HG02588 (cell line): ENCODE results near the gene CLIC4.
"Not testable (repeated sequence)": the region's sequence is repeated elsewhere in the genome, so short reads cannot be mapped to it uniquely, and the experiment has no call there.

Experiments
- ATAC-seq: cut with Tn5 transposase; IDR thresholded peaks from one replicate; pipeline ENCODE4 v1.9.1; 2021; ENCODE audit warnings: mild to moderate bottlenecking, moderate library complexity; ENCODE audit not compliant: unreplicated experiment

The CLIC4 gene

DNA sequence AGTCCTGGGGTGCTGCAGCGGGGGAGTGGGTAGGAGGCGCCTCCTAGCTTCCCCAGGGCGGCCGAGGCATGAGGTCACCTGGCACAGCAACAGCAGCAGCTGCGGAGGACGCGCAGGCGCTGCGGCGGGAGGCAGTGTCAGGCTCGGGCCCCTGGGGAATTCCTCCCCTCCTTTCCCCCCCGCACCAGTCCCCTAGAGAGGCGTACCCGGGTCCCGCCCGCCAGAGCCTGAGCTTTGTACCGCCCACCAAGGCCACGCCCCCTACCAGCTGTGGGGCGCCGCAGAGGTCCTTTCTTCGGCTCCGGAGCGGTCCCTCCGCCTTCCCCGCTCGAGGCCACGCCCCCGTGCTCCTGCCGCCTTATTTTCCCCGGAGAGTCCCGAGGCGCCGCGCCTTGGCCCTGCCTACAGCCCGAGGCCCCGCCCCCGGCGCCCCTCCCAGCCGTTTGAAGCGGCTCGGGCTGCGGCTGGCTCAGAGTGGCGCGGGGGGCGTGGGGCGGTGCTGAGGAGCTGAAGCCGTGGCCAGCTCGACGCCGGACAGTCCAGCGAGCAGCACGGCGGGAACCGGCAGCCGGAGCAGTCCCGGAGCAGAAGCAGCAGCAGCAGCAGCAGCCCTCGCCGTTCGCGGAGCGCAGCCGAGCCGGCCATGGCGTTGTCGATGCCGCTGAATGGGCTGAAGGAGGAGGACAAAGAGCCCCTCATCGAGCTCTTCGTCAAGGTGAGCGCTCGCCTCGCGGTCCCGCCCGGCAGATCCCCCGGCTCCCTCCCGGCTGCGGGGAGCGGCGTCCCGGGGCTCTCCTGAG, at the start of gene CLIC4:
Gene CLIC4, plus strand, starts transcription at position 537 of the 800 bp plus-strand sequence. Its CDS starts 107 bp downstream, at position 644.
- peak; percentile 72 for ATAC-seq

DNA sequence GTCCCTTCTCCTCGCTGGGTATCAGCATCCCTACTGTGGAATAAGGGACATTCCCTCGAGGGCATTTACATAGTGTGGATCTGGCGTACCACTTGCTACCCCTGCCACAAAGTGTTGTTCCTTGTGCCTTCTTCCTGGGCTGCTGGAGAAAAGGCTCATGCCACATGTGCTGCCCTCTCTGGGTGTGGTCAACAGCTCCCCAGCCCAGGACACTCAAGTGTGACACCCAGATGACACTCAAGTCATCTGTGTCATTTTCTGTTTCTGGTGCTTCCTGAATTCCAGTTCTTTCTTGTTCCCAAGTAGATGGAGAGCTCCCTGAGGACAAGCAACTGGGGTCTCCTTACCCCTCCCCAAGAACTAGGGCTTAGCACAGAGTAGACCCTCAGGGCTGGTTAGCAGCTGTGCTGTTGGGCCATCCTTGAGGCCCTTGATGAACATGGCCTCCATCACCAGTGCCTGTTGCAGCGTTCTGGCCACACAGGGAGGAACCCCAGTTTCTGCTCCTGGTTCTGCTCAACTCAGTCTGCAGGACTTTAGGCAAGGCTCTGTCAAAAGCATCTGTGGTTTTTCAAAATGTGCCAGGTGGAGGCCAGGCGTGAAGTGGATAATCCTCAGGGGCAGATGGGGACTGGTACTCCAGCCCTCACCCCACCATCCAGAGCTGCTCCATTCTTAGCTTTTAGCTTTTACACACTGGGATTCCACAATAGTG, 49.0 kb upstream of the CLIC4 start:
- no peak for ATAC-seq

DNA sequence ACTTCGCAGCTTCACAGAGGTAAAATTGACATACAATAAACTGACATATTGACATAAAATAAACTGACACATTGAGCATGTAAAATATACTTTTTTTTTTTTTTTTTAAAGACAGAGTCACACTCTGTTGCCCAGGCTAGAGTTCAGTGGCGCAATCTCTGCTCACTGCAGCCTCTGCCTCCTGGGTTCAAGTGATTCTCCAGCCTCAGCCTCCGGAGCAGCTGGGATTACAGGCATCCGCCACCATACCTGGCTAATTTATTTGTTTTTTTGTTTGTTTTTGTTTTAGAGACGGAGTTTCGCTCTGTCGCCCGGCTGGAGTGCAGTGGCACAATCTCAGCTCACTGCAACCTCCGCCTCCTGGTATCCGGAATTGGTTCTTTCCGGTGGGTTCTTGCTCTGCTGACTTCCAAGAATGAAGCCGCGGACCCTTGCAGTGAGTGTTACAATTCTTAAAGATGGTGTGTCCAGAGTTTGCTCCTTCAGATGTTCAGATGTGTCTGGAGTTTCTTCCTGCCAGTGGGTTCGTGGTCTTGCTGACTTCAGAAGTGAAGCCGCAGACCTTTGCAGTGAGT, 48.4 kb upstream of the CLIC4 start:
- no peak for ATAC-seq

DNA sequence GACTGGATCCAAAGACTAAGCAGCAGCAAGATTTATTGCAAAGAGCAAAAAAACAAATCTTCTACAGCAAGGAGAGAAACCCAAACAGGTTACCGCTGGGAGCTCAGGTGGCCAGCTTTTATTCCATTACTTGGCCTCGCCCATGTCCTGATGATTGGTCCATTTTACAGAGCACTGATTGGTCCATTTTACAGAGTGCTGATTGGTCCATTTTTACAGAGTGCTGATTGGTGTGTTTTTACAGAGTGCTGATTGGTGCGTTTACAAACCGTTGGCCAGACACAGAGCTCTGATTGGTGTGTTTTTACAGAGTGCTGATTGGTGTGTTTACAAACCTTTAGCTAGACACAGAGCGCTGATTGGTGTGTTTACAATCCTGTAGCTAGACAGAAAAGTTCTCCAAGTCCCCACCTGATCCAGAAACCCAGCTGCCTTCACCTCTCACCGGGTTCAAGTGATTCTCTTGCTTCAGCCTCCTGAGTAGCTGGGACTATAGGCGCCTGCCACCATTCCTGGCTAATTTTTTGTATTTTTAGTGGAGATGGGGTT, 47.7 kb upstream of the CLIC4 start:
- ATAC-seq = not testable (repeated sequence)

DNA sequence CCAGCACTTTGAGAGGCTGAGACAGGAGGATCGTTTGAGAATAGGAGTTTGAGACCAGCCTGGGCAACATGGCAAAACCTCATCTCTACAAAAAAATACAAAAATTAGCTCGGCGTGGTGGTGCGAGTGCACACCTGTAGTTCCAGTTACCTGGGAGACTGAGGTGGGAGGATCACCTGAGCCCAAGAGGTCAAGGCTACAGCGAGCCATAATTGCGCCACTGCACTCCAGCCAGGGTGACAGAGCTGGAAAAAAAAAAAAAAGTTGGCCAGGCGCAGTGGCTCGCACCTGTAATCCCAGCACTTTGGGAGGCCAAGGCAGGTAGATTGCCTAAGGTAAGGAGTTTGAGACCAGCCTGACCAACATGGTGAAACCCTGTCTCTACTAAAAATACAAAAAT, 46.9 kb upstream of the CLIC4 start:
- ATAC-seq = not testable (repeated sequence)

DNA sequence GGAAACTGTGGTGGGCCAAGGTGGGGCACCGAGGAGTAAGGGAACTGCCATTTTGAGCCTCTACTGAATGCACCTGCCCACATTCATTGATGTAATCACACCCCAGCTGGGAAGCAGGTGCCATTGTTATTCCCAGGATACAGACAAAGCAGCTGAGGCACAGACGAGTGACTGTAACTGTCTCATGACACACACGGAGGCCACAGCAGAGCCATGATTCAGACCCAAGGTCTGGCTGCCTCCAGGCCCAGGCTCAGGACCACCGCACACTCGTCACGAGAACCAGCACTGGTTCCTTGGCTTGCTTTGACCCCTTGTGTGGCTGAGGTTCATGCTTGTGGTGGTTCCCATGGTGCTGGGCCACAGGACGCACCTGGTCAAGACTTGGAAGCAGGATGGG, 45.6 kb upstream of the CLIC4 start:
- no peak for ATAC-seq

DNA sequence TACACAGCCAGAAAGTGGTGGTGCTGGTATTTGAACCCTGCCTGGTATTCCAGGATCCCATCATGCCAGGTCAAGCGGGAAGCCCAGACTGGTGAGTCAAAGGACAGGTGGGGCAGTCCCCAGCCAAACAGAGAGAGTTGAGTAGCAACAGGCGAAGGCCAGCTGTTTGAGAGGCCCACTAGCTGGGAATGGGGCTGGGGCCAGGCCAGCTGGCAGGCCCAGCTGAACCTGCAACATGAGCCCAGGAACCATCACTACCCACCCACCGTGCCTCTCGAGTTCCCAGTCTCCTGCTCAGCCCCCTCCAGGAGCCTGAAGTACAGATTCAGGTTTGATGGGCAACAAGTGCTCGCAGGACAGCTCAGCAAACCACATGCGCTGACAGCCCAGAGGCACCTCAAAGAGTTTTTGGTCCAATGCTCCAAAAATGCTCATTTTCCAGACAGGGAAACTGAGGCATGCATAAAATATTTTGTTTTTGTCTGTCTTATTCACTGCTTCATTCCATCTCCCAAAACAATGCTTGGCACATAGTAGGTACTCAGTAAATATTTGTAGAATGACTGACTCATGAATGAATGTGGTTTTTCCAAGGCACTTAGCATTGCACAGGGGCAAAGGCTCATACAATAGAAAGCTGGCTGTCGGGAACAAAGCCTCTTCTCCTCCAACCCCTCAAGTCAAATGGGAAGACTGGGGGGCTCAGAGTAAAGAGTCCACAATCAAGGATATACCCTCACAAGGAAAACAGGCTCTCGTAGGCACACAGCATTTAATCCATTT, 42.5 kb upstream of the CLIC4 start:
- ATAC-seq = no peak

DNA sequence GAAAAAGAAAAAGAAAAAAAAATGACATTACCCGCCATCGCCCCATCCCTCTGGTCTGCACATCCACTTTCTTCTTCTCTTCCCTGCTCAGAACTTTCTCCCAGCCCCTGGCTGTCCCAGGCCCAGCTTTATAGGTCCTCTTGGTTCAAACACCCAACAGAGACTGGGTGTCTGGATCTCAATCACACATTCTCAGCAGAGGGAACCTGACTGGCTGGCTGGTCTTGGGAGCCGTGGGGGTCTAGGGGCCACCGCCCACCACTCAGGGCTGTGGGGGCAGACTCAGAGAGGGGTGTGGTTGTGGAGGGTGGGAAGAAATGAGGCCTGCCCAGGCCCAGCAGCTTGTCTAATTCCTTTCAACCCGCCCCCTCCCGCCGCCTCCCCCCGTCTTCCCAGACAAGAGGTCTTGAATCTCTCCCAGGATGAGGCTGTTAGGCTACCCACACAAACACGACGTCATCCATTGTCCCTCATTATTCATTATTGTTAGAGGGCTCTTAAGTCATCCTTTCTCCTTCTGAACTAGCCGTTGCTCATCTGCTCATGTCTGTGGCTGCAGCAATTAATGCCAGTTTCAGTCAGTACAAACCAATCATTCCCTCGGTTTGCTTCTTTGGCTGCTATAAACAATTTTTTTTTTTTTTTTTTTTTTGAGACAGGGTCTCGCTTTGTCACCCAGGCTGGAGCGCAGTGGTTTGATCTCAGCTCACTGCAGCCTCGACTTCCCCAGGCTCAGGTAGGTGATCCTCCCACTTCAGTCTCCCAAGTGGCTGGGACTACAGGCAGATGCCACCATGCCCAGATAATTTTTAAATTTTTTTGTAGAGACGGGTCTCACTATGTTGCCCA, 40.6 kb upstream of the CLIC4 start:
- ATAC-seq = no peak

DNA sequence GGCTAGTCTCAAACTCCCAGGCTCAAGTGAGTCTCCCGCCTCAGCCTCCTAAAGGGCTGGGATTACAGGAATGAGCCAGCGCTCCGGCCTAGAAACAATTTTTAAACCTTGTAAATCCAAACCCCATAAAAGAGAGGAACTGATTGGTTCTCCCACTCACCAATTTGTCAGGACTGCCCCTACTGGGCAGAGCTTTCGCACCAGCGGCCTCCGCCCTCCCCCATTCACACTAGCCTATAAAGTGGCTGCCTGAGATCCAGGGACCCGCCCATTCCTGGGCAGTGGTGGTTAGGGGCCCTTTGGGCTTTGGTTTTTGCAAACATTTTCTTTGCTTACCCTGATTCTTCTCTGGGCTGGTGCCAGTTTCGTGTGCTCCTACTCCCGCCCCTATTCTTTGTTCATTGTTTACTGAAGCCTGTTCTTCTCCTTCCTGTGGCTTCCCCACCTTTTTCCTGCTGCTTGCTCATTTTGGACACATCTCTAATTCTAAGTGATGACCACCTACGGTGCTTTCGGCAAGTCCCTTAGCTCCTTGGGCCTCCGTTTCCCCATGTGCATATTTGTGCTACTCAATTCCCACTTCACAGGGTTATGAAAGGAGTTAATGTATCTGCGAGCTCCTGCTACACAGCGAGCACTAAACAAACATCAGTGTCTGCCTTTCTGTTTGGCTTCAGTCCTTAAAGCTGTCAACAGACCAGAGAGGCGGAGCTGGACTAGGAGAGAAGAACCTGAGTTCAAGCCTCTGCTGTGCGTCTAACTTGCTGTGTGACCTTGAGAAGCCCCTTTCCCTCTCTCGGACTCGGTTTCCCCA, 39.8 kb upstream of the CLIC4 start:
- no peak for ATAC-seq

DNA sequence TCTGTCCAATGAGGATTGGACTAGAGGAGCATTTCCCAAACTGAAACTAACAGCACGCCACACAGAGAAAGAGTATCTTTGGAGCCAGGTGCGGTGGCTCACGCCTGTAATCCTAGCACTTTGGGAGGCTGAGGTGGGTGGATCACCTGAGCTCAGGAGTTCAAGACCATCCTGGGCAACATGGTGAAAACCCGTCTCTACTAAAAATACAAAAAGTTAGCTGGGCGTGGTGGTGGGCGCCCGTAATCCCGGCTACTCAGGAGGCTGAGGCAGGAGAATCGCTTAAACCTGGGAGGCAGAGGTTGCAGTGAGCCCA, 39.2 kb upstream of the CLIC4 start:
- ATAC-seq = not testable (repeated sequence)

DNA sequence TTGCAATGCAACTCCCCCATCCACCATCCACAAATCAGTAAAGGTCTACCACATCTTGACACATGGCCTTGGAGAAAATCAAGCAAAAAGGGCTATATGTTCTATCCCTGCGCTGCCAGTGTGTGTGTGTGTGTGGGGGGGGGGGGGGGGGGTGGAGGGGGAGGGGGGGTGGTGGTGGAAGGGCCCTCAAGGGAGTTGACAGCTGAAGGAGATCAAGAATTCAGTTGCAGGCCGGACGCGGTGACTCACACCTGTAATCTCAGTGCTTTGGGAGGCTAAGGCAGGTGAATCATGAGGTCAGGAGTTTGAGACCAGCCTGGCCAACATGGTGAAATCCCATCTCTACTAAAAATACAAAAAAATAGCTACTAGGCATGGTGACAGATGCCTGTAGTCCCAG, 37.6 kb upstream of the CLIC4 start:
- no peak for ATAC-seq

DNA sequence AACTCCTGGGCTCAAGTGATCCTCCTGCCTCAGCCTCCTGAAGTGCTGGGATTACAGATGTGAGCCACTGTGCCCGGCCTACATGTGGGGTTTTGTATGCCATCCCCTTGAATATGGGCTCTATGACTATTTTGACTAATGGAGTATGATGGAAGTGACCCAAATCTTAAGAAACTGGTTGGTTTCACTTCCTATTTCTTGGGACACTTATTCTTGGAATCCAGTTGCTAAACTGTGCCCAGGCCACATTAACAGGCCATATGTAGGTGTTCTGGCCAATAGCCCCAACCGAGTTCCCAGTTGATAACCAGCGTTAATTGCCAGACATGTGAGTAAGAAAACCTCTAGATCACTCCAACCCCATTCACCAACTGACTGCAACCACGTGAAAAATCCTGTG, 36.3 kb upstream of the CLIC4 start:
- ATAC-seq = no peak

DNA sequence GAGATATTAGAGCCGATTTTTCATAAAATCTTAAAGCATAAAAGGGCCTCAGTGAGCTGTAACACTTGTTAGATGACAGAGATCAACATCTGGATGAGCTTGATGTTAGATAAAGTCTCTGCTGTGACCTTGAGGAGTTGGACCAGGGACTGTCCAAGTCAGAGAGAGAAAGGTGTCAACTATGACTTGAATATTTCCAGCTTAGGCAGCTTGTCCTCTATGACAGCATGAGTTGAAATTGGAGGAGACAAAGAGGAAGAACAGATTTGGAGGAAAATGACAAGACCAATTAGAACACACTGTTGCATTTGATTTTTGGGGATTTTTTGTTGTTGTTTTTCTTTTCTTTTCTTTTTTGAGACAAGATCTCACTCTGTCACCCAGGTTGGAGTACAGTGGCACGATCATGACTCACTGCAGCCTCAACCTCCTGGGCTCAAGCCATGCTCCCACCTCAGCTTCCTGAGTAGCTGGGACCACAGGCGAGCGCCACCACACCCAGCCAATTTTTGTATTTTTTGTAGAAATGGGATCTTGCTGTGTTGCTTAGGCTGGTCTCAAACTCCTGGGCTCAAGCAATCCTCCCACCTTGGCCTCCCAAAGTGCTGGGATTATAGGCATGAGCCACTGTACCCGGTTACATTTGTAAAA, 35.3 kb upstream of the CLIC4 start:
- ATAC-seq = no peak

DNA sequence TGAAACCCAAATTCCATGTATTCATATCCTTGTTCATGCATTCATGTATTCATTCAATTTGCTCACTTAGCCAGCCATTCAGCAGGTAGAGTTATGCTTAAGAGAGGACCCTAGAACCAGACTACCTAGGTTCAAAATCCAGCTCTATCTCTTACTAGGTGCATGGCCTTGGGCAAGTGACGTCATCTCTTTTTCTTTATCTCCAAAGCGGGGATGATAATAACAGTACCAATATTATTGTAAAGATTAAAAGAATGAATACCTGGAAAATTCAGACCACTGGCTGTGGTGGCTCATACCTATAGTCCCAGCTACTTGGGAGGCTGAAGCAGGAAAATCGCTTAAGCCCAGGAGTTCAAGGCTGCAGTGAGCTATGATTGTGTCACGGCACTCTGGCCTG, 33.9 kb upstream of the CLIC4 start:
- no peak for ATAC-seq

DNA sequence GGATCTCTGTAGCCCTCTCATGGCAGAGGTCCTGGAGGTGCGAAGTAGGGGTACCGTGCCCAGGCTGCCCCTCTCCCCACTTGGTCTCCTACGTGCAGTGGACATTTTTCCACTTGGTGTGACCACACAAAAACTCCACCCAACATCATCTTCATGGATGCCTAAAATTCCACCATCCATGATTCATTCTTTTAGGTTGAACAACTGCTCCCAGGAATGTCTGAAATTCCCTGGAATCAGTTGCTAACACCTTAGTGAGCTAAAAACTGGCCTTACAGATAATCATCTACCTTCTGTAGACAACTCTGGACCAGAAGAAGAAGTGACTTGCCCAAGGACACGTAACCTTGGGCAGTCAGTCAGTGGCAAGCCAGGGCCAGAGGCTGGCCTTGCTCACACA, 32.1 kb upstream of the CLIC4 start:
- ATAC-seq = no peak

DNA sequence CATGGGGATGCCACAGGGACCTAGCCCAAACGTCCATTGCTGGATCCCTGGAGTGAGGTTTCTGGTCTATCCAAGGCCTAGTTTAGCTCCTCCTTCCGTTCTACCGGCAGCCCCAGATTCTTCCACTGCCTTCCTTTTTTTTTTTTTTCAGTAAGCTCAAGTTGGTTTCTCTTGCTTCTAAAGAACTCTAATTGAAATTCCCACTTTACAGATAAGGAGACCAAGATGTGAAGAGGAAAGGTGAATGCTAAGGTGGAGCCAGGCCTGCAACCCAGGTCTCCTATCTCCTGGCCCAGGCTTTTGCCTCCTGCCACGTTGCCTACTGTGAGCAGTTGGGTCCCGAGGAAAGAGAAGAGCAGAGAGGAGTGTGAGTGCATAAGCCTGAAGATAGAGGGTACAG, 31.5 kb upstream of the CLIC4 start:
- ATAC-seq = no peak

DNA sequence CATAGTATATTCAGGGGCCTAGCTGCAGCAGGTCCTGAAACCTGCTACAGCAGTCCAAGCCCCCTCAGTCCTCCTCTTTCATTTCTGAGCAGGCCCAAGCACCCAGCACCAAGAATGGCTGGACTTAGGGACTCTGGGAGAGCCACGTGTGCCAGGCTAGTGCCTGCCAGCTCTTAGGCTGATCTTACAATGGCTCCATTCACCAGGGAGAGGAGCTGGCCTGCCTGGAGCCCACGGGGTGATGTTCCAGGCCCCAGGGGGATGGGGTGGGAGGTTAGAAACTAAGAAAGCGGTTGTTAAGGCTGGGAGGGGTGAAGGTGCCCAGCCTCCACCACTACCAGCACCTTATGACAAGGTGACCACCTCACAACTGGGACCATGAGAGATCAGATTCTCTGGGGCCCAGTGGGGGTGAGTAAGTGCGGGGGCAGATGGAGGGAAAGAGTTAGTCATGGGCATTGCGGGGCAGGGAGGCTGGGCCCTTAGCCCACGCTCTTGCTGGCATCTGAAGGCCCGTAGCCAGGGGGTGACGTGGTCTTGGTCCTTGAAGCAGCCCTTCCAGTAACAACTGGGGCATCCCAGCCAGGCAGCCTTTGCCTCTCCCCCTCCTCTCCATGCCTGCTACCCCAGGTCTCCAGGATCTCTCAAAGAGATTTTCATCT, 30.3 kb upstream of the CLIC4 start:
- ATAC-seq = no peak

DNA sequence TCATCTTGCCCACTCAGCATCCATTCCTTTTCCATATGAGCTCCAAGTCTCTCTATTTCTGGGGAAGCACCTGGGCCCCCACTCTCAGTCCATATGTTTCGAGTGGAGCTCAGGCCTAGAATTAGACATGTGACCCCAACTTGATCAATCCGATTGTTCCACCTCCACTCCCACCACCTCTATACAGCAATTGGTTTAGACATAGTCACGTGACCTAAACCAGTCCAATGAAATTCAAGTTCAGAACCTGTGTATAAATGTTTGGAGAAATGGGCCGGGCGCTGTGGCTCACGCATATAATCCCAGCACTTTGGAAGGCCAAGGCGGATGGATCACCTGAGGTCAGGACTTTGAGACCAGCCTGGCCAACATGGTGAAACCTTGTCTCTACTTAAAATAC, 29.6 kb upstream of the CLIC4 start:
- ATAC-seq = no peak
